ENCODE measurements around the gene PDCD1.

DNA sequence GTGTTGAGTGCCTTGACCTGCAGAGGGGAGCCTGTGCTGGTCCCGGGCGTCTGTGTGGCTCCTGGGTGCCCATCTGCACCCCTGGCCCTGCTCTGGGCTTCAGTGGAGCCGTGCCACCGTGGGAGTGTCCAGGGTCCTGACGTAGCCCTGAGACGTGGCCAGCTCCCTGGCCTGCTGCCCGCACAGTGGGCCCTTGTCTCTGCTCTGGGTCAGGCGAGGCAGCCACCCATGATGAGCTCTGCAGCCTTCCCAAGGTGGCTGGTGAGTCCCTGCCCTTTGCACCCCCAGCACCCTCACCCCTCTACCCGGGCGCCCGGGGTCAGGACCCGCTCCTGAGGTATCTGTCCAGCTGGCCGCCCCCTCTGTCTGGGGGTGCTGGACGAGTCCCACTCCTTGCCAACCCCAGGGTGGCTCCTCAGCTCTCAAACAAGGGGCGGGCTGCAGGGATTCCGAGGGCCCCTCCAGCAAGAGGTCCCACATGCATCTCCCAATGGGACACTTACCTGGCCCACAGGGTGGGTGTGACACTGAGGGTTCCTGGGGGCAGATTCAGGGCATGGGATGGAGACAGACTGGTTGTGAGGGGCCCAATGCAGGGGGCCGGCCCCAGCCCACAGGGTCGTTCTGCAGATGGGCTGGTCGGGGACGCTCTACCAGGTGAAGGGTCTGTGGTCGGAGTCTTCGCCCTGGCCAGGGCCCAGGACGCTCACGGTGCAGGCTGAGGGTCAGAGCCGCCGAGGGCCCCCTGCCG lies 47.3 kb downstream of the PDCD1 start:
- TF ChIP-seq EZH2 (IDR thresholded peaks at IDR 0.05; ENCODE audit: borderline replicate concordance, low read depth, low read length, severe bottlenecking) = no peak
- TF ChIP-seq CTCF (IDR thresholded peaks at IDR 0.05; ENCODE audit: borderline replicate concordance, extremely low read depth, low read length, poor library complexity, severe bottlenecking) = no peak
